Stomach (tissue), 4 donors: Measurements from ENCODE around the gene MSRB2.

Experiments used
- POLR2A ChIP-seq, 4 donors: fragments of 450-650 bp; IDR thresholded peaks; one replicate each; pipeline ENCODE4 v1.6.1; 2016; ENCODE audit warnings: antibody characterized with exemption in 4 of 4, control low read depth in 2 of 4, mild to moderate bottlenecking in 1 of 4, moderate library complexity in 1 of 4
- POLR2AphosphoS5 ChIP-seq, 3 donors: sonication (generic); formaldehyde crosslinking; IDR thresholded peaks; one replicate each; pipeline ENCODE4 v1.6.1; 2016; ENCODE audit warnings: antibody characterized with exemption in 3 of 3

- TF ChIP-seq POLR2A (IDR thresholded peaks at IDR 0.05) = no peak
- TF ChIP-seq POLR2AphosphoS5 (IDR thresholded peaks at IDR 0.05) = no peak
Measured at GRCh38 chr10:23056186-23056579, 39.2 kb upstream of the MSRB2 start.
